T-helper 2 cell treated with Interferon-gamma antibody and Interleukin-4, amounts not matched to agents 100 ng/mL and 5 ng/mL, for 36 hours (primary cell): ENCODE data around the gene CCDC71L. TPM values are rescaled to one million over a fixed set of nuclear protein-coding genes. Genes with fewer than 3 reads are reported as not detected.

Experiments used
- intact Hi-C: fragments of 100-400 bp; cut with micrococcal nuclease; formaldehyde crosslinking; loops from one replicate; pipeline ENCODE4 v1.15.1; 2023
- total RNA-seq: library from RNA; stranded (reverse); gene quantifications from 2 replicates; pipeline ENCODE4 v1.2.3, GENCODE V29; 2022

Gene CCDC71L
- total RNA-seq, 1 donor from 2014 or later, result 19.5 TPM

DNA sequence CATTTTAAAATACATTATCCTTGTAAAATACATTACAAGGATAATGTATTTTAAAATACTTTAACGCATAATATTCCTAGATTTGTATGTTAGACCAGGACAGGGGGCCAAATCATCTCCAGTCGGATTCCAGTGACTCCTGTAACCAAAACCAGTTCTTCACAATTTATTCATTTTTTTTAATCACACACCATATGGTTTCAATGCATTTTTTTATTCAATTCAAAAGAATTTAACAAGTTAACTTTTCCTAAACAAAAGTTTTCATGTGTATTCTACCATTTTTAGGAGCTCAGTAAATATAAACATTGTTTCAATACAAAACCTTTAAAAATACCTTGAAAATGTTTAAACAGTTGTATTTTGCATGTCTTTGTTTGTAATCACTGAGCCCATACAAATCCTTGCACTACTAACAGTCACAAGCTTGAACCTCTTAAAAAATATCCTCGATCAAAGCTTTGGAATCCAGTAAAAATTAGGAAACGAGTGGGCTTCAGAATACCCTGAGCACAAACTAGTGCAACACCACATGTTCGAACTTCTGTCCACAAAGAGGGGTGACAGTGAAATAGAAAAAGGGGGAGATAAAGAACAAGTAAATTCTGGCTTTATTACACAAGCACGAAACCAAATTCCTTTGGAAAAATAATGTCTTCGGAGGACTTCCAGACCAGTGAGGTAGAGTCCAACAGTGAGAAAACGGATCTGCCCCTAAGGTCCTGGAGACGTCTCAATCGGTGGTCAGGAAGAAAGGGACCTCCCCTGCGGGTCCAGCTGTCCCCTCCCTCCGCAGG is 1.6 kb downstream of the CCDC71L start:
- intact Hi-C loops, result no loop called here

DNA sequence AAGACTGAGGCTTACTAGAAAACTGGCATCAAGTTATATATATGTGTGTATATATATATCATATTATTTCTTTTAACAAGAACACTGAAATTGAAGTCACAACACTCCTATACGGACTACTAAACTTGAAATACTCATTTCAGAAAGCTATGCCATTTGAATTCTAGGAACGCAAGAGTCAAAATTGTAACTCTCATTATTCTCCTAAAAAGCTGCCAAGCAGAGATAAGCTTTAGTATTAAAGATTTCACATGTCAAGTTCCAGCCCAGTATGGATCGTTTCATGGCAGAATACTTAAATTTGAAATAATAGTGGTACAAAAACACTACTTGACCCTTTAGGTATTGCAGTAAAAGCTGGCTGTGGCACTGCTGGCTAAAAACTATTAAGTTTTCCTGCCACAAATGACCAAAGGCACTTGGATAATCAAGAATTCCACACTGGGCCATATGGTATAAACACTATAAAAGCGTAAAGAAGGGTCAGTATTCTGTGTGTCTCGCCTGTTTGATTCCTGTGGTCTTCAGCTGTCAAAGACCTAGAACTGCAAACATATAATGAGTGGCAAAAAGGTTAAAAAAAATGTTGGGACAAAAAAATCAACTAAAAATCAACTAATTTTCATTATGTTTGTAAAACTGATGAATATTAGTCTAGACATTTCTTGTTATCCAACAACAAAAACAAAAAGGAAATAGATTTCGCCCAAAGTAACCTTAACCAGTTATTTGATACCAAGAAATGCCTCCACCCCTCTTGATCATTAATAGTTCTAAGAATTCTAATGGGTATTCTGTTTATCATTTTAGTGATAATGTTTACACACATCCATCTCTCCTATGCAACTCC is 2.4 kb downstream of the CCDC71L start:
- intact Hi-C loops, result no loop called here

DNA sequence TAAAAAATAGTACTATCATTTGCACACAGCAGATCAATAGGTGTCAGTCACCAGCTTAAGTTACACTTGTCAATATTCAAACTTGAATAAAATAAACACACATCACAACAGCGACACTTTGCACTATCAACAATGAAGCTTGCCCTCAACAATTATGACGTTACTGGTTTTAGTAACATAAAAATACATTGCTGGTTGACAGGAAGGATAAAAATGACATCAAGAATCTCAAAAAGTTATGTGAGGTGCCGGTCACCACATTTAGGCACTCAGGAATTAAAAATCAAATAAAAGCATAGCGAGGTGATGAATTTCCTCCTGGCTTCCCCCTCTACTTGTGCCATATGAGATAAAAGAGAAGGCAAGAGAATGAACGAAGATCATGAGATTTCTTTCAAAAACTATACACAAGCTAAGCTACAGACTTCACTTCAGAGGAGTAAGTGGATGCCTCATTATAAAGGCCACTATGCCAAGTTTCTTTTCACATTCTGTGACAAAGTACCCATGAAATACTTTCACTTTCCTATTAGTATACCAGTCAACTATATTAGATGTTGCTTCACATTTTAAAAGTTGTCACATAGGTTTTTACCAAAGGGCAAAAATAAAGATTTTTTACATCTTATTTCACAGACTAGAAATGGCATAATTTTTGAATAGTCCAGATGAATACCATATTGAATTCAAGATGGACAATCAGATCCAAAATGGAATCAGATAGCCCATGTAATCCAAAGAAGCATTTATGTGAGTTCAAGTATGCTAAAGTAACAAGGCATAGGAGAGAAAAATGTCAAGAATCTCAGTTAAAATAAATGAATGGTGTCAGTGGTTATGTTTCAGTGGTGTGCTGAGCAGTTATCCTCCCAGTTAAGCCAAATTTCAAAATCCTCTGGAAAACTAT is 3.6 kb downstream of the CCDC71L start:
- intact Hi-C loops, result no loop called here

DNA sequence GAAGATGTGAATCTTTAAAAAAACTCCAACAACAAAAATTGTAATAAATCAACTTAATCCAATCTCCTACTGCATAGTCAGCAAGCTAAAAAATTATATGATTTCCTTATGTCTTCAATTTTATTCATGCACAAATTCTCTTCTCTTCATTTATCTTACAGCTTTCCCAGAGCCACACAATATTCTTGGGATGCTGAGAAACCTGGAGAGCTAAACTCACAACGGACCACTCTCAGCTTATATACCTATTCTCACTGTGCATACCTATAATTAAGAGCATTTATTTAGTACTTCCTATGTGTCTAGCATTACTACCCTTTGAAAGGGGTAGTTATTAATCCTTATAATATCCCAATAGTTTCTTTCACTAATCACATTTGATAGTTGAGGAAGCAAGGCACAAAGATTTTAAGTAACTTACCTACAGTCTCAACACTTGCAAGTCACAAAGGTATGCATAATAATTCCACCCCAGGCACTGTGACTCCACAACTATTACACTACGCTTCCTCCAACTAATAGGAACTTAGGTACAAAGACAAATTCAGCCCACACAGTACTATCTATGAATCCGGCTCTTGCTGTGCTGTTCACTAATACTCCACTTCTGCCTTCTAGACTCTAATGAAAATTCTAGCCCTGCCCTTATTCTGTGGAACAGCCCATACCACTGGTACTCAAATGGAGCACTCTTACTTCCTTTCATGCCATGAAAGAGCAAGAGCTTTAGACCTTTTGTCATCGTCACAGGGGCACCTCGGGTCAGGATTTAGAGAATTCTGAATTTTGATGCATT is 5.1 kb downstream of the CCDC71L start:
- intact Hi-C loops, result no loop called here

DNA sequence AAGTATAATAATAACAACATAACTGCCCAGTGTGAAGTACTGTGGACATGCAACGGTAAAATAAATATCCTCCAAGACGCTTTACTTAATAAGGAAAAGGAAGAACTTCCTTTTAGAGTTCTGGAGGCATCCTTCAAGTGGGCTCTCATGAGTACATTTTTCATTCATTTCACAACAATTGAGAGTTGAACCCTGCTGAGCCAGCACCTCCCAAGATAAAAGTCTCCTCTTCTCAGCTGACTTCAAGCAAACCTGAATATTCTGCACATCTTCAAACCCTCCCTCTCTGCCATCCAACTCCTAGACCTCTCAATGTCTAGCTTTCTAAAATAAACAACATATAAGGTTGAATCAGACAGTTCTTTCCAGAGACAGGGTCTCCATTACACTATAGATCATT is 7.5 kb downstream of the CCDC71L start:
- intact Hi-C loops, result no loop called here

DNA sequence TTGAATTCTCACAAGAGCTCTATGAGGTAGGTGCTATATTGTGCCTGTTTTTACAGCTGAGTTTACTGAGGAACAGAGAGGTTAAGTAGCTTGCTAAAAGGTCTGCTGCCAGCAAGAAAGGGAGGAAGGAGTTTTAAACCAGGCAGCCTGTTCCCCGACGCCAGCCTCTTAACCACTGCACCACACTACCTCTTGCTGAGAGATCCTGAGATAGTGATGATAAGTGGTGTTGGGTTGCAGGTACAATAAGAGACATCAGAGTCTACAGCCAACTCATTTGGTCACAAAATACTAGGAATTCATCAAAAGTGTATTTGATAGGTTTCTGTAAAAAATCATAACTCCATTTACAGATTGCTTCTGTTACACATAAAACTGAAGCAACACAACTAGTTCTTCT is 8.0 kb downstream of the CCDC71L start:
- intact Hi-C loops, result no loop called here

DNA sequence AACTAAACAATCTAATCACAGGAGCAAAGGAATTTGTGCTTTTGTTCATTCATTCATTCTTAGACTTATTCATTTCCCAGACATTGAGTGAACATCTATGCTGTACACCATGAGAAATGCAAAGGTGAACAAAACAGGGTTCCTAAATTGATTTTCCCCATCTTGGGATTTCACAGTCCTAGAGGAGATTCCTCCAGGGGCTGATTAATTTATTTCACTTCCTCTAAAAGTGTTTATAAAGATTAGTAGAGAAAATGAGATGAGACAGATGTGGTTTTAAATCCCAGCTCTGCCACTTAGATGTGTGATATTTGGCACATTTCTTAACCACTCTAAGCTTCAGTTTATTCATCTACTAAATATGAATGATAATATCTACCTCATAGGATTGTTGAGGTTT is 8.9 kb downstream of the CCDC71L start:
- intact Hi-C loops, result no loop called here

DNA sequence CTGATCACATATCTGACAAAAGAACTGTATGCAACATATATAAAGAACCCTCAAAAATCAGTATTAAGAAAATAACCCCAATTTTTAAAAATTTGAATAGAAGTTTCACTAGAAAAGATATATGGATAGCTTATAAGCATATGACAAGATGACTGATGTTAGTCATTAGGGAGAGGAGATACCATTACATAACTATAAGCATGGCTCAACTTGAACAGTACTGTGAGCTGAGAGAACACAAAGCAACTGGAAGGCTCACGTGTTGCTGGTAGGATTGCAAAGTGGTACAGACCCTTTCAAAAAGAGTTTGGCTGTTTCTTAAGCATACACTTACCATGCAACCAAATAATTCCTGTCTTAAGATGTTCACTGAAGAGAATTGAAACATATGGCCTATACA is 14.7 kb downstream of the CCDC71L start:
- intact Hi-C loops, result no loop called here

DNA sequence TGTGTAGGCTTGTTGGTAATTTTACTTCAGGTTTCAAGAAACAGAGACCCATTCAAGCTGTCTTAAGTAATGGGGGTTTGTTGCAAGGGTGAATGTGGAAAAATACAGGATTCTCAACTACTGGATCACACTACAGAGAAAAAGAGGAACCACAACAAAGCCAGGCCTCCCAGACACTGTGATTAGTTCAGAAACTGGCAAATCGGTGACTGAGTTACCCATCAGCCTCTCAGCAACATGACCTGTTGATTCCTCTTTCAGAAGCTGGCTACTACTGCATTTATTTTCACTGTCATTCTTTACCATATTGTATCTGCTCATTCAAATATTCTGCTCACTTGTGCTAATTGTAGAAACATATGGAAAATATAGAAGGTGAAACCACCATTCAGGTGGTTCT is 16.0 kb downstream of the CCDC71L start:
- intact Hi-C loops, result no loop called here

DNA sequence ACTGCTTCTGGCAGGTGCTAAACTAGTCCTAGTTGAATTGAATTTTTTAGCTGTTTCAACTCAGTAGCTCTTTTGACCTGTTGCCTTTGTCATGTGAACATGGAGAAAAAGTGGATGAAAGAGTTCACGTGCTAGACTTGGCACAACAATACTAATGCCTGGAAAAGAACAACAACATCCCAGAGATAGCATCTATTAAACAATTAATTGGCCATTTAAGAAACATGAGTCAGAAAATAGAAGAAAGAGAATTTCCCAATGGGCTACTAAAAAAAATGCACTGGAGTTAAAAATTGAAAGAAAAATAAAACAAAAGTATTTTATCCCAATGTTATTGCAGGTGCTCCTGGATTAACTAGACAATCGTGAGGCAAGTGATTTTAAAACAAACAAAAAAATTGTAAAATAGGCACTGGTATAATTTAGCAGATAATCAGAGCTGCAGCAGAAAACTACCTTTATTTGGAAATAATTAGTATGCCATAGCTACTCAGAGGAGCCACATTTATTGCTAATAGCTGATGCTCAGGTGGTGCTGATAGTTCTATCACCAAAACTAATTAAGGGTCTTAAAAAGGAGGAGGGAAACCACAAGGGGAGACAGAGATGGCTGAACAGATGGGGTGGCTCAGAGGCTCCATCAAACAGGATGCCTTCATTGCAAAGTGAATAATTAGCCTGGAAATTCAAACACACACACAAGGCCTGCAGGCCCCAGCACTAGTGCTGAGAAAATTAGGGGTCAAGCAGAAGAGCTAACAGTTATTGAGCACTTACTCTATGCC is 17.6 kb downstream of the CCDC71L start:
- intact Hi-C loops, result no loop called here

DNA sequence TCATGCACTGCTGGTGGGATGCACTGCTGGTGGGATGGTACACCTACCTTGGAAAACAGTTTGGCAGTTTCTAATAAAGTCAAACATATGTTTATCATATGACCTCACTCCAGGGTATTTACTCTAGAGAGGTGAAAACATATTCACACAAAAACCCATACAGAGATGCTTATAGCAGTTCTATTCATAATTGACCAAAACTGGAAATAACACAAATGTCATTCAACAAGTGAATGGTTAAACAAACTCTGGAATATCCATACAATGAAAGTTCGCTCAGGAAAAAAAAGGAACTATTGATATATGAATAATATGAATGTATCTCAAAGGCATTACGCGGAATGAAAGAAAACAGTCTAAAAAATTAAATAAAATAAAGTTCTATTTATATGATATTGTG is 19.5 kb downstream of the CCDC71L start:
- intact Hi-C loops, result no loop called here

DNA sequence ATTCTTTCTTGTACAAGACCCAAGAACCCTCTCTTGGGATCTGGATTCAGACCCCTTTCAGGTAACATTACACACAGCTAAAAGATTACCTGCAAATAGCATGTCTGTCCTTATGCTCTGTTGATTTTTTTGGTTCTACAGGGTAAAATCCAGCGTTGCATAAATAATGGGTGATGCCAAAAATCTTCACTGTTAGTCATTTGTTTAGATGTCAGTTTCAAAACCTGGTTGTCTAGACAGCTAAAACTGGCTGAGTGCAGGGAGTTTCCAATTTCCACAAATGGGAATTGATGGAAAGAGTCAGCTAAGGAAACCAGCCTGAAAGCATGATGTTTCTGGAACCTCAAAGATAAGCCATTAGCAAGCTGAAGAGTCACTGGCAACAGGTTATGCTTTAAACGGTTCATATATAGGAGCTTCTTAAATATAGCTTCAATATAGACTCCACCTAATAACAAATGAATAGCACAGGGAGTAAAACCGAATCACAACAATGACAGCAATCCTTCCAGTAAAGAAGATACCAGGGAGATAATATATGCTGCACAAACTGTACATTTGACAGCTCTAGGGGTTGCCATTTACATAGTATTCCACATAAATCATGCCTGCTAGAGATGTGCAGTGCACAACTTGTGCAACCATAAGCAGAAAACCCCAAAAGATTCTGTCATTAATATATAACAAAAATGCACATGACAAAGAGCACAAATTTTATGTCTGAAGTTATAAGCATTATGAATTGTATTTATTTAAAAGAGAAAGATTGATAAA is 20.4 kb downstream of the CCDC71L start:
- intact Hi-C loops, result no loop called here

DNA sequence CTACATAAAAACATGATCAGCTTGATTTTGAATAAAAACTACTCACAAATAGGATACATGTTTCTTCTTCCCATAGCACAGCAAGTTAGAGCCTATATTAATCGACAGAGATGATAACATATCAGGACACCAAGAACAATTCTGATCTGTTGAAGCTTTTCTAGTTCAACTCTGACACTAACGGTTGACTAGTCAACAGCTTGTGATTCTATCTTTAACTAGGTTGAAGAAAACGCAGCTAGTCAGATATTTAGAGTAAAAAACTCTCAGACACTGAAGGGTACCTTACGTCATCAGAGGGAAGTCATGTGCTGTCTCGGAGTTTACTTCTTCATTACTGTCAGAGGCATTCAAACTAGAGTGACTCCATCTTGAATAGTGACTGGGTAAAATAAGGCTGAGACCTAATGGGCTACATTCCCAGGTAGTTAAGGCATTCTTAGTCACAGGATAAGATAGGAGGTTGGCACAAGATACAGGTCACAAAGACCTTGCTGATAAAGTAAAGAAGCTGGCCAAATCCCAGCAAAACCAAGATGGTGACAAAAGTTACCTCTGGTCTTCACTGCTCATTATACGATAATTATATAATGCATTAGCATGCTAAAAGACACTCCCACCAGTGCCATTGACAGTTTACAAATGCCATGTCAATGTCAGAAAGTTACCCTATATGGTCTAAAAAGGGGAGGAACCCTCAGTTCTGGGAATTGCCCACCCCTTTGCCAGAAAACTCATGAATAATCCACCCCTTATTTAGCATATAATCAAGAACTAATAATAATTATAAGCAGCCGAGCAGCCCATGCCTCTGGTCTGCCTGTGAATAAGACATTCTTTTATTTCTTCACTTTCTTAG is 21.3 kb downstream of the CCDC71L start:
- intact Hi-C loops, result no loop called here

DNA sequence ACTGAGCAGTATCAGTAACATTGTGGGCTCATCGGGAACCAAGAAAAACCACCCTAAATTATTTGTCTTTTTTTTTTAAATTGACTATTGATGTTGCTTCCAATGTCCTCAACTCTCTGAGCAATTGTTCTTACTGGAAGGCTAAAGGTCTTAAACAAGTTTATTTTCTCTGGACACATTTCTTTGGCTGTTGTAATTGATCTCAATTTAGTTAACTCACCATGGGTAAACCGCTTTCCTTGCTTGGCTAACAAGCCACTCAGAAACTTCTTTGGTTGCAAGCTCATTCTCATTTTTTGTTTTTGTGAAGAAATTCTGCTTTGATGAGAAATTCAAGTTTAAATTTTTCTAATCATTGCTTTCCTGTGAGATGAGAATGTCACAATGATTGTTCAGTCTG is 25.5 kb downstream of the CCDC71L start:
- intact Hi-C loops, result no loop called here

DNA sequence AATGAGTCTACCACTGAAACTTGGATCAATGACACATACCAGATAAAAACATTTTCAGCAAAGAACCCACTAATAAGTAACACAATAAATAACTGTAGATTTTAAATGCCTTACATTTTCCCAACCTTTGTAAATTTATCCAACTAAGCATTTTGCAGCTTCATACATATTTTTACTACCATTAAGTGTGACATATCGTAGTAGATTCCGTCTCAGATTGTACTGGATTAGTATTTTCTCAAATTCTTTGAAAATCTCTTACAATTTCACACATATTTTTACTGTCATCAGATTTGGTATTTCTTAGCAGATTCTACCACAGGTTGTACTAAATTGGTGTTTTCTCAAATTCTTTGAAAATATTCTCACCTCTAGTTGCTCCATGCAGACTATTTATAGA is 26.0 kb downstream of the CCDC71L start:
- intact Hi-C loops, result no loop called here

DNA sequence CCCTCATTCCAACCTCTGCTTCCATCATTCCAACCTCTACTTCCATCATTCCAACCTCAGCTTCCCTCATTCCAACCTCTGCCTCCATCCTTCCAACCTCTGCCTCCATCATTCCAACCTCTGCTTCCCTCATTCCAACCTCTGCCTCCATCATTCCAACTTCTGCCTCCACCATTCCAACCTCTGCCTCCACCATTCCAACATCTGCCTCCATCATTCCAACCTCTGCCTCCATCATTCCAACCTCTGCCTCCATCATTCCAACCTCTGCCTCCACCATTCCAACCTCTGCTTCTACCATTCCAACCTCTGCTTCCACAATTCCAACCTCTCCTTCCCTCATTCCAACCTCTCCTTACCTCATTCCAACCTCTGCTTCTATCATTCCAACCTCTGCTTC is 30.3 kb downstream of the CCDC71L start:
- intact Hi-C loops, result no loop called here

DNA sequence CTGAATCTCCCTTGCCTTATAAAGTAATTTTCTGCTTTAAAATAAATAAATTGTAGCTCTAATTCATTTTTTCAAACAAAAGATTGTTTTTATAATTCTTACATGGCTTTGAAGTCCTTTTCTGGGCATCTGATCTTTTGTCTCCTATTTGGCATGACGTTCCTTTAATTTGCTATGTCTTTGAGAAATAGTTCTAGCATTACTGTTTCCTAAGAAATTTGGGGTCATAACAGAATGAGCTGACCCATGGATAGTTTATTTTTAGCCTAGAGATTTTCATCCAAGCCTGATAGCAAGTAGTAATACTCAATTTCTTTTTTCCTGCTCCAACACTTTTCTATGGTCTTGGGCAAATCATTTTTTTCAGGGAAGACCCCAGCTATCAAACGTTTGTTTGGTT is 31.4 kb downstream of the CCDC71L start:
- intact Hi-C loops, result no loop called here
